ENCODE data around the gene TFDP1. TPM values are rescaled to one million over a fixed set of nuclear protein-coding genes. Genes with fewer than 3 reads are reported as not detected.
A peak's percentile ranks its signal among the peaks of the same experiment; 100 is the strongest.
"Not testable (repeated sequence)": the region's sequence is repeated elsewhere in the genome, so short reads cannot be mapped to it uniquely, and the experiment has no call there.

TFDP1 gene
- polyA plus RNA-seq, 1 of the 3 experiments (the other 2 are of a cell fraction), result 76.7 TPM

GRCh38 chr13:113562844-113563243 is 21.7 kb upstream of the TFDP1 start:
- H4K20me1 ChIP-seq (ENCODE audit: insufficient read depth), result no peaks in the 10 kb centered on the region
- H2AFZ ChIP-seq (ENCODE audit: low read depth), result peak overlapping the region; percentile 49; the same call in 1 of the 2 replicates
- no peaks in the 10 kb centered on the region for H3K9me3 ChIP-seq
- DNase-seq, result no peak
- no peaks in the 10 kb centered on the region for H3K9me2 ChIP-seq
- no peak overlapping the region for H3K4me2 ChIP-seq
- 62% methylated on average over 7 of the region's 7 CpGs for WGBS (ENCODE audit: low lambda C conversion rate)
- H3K4me1 ChIP-seq (ENCODE audit: control insufficient read depth in 1 of 2, insufficient read depth in 2 of 2, low read depth in 1 of 2, low read length in 1 of 2), result peaks cover 0 to 8% of the 10 kb centered on the region in 2 experiments; a peak in 1 of 4 replicates
- no peak overlapping the region for H3K27ac ChIP-seq (ENCODE audit: low read depth in 2 of 2, low read length in 1 of 2)
- POLR2A ChIA-PET, result interaction anchor here (1.2 kb wide), 1 partner anchor 19 kb away, joined by 3 read pairs; no protein-coding TSS in a partner anchor
- no peaks in the 10 kb centered on the region for H3K27me3 ChIP-seq (ENCODE audit: insufficient read depth)
- no peaks in the 10 kb centered on the region for H3K36me3 ChIP-seq (replicated peaks in 1 of 2; ENCODE audit: control insufficient read depth in 1 of 2, insufficient read depth in 2 of 2, low read length in 1 of 2)
- 0 out of 4 replicates have a peak overlapping the region, but pooled peaks of 1 of the 2 experiments have one; percentile 20 for H3K4me3 ChIP-seq (ENCODE audit: low read depth in 2 of 2, low read length in 1 of 2)
- no peaks in the 10 kb centered on the region for H3K79me2 ChIP-seq (ENCODE audit: insufficient read depth)
- H3F3A ChIP-seq (replicated peaks; ENCODE audit: insufficient read depth), result no peaks in the 10 kb centered on the region
- no peak overlapping the region for H3K9ac ChIP-seq
- TF ChIP-seq, protein P1, sequence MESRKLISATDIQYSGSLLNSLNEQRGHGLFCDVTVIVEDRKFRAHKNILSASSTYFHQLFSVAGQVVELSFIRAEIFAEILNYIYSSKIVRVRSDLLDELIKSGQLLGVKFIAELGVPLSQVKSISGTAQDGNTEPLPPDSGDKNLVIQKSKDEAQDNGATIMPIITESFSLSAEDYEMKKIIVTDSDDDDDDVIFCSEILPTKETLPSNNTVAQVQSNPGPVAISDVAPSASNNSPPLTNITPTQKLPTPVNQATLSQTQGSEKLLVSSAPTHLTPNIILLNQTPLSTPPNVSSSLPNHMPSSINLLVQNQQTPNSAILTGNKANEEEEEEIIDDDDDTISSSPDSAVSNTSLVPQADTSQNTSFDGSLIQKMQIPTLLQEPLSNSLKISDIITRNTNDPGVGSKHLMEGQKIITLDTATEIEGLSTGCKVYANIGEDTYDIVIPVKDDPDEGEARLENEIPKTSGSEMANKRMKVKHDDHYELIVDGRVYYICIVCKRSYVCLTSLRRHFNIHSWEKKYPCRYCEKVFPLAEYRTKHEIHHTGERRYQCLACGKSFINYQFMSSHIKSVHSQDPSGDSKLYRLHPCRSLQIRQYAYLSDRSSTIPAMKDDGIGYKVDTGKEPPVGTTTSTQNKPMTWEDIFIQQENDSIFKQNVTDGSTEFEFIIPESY (IDR thresholded peaks at IDR 0.05; ENCODE audit: borderline replicate concordance, low read depth), result no peak
- TF ChIP-seq, protein P2, sequence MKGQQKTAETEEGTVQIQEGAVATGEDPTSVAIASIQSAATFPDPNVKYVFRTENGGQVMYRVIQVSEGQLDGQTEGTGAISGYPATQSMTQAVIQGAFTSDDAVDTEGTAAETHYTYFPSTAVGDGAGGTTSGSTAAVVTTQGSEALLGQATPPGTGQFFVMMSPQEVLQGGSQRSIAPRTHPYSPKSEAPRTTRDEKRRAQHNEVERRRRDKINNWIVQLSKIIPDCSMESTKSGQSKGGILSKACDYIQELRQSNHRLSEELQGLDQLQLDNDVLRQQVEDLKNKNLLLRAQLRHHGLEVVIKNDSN (IDR thresholded peaks at IDR 0.05; ENCODE audit: borderline replicate concordance, low read depth), result no peak
- TF ChIP-seq SIN3A (IDR thresholded peaks at IDR 0.05; ENCODE audit: borderline replicate concordance, low read depth, low read length) (no peak), YY1 (IDR thresholded peaks at IDR 0.05; ENCODE audit: low read depth) (no peak), PBX3 (IDR thresholded peaks at IDR 0.05) (no peak), NRF1 (IDR thresholded peaks at IDR 0.05; ENCODE audit: low read depth, low read length) (no peak), RCOR1 (IDR thresholded peaks at IDR 0.05; ENCODE audit: low read length) (no peak), CTCF (IDR thresholded peaks at IDR 0.05) (no peak), RFX5 (IDR thresholded peaks at IDR 0.05; ENCODE audit: low read length) (no peak), POLR2AphosphoS5 (IDR thresholded peaks at IDR 0.05; ENCODE audit: low read depth, low read length) (no peak), TAF1 (IDR thresholded peaks at IDR 0.05; ENCODE audit: borderline replicate concordance, low read depth, low read length) (no peak), REST (IDR thresholded peaks at IDR 0.05; ENCODE audit: low read depth, low read length) (no peak), EZH2phosphoT487 (IDR thresholded peaks at IDR 0.05; ENCODE audit: borderline replicate concordance, low read depth) (no peak)
- CTCF ChIA-PET, result interaction anchor here (0.8 to 6.6 kb wide), 24 partner anchors 10 to 190 kb away, joined by 3 to 128 read pairs (median 6); partner anchors contain the start of genes ADPRHL1 and DCUN1D2

DNA sequence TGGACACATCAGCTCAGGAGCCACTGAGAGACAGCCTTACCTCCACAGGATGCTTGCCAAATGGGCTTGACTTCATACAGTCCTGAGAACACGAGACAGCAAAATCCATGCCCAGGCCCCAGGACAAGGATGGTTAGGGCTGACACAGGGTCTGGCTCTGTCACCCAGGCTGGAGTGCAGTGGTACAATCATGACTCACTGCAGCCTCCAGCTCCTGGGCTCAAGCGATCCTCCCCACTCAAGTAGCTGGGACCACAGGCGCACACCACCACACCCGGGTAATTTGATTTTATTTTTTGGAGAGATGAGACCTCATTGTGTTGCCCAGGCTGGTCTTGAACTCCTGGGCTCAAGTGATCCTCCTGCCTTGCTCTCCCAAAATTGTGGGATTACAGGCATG is 21.0 kb upstream of the TFDP1 start:
- CTCF ChIA-PET, result interaction anchor here (1.3 to 6.6 kb wide), 11 partner anchors 9 to 108 kb away, joined by 4 to 128 read pairs (median 22); partner anchors contain the start of genes ADPRHL1 and DCUN1D2
- H3F3A ChIP-seq (replicated peaks; ENCODE audit: insufficient read depth); H3K36me3 ChIP-seq (replicated peaks in 1 of 2; ENCODE audit: control insufficient read depth in 1 of 2, insufficient read depth in 2 of 2, low read length in 1 of 2); POLR2A ChIA-PET; H3K4me3 ChIP-seq (ENCODE audit: low read depth in 2 of 2, low read length in 1 of 2); H4K20me1 ChIP-seq (ENCODE audit: insufficient read depth); H3K4me1 ChIP-seq (ENCODE audit: control insufficient read depth in 1 of 2, insufficient read depth in 2 of 2, low read depth in 1 of 2, low read length in 1 of 2); H3K9ac ChIP-seq; H3K9me3 ChIP-seq; H3K27me3 ChIP-seq (ENCODE audit: insufficient read depth); H2AFZ ChIP-seq (ENCODE audit: low read depth); H3K79me2 ChIP-seq (ENCODE audit: insufficient read depth); H3K4me2 ChIP-seq; DNase-seq; H3K27ac ChIP-seq (ENCODE audit: low read depth in 2 of 2, low read length in 1 of 2); H3K9me2 ChIP-seq: not testable (repeated sequence)
- WGBS (ENCODE audit: low lambda C conversion rate), result 88% methylated on average over 3 of the region's 4 CpGs

All from SK-N-SH (cell line).